Measurements from ENCODE around the gene DHFR.

DNA sequence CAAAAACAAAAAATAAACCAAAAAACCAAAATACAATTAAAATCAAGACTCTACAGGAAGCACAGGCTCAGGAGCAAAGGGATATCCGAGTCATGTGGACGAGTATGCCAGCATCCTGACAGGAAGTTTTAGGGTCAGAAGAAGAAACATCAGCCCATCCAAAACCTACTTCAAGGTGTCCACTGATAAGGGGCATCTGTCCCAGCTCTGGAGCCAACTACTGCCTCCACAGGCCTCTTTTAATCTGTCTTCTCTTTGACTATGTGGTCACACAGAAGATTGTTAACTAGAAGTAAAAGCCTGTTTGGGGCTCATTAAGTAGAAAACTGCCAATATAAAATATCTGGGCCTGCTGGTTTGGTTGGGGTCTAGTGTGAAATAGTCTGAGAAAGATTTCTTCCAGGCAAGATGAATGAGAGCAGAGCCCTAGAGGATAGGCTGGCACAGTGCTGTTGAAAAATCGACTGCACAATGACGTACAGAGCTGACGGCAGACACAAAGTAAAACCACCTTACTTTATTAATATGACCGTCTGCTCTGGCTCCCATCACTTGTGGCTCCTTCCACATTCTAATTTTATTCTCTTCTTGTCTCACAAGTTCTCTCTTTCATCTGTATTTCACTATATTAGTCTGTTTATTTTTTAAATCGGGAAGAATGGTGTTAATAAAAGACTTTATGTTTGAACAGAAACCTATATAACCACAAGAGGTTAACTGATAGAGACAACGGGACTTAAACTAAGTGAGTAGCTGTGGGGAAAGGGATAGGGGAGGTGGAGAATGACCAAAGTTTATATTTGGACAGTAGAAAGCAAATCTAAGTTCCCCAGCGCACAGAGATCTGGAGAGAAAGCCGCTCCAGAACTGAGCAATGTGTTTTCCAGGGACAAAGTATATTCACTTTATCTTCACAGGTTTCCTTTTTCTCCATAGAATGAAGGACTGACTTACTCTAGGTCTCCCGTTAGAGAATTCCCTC, 23.2 kb downstream of the DHFR start:
- TF ChIP-seq POLR2AphosphoS5 (IDR thresholded peaks at IDR 0.05; ENCODE audit: low read depth, low read length) (no peak), POLR2A (IDR thresholded peaks at IDR 0.05; ENCODE audit: low read depth, low read length) (no peak)

All from GM12892 (cell line).